HuH-7.5 (cell line): ENCODE data around the gene ST7.
"Not testable (repeated sequence)": the region's sequence is repeated elsewhere in the genome, so short reads cannot be mapped to it uniquely, and the experiment has no call there.

Source experiments
- DNase-seq: peaks from one replicate; pipeline ENCODE4 v3.0.0; 2011; ENCODE audit warnings: low spot score

The ST7 gene

GRCh38 chr7:116950889-116951351 is 2.4 kb upstream of the ST7 start:
- no peak for DNase-seq

- no peak for DNase-seq
Observed at GRCh38 chr7:116951366-116952292, 1.7 kb upstream of the ST7 start.

- peak; percentile 45 for DNase-seq
Observed at GRCh38 chr7:116952635-116953371, 498 bp upstream of the ST7 start.

GRCh38 chr7:116953906-116954838 is 871 bp downstream of the ST7 start:
- DNase-seq, result peak; percentile 57

- no peak for DNase-seq
Observed at GRCh38 chr7:116955340-116955739, 2.0 kb downstream of the ST7 start.

- no peak for DNase-seq
Observed at GRCh38 chr7:116955801-116956476, 2.6 kb downstream of the ST7 start.

- no peak for DNase-seq
Observed at GRCh38 chr7:116956477-116956804, 3.1 kb downstream of the ST7 start.

GRCh38 chr7:116957874-116958273 is 4.6 kb downstream of the ST7 start:
- no peak for DNase-seq

GRCh38 chr7:116961966-116962673 is 8.8 kb downstream of the ST7 start:
- not testable (repeated sequence) for DNase-seq

- DNase-seq, result no peak
Observed at GRCh38 chr7:116963234-116963633, 9.9 kb downstream of the ST7 start.

- no peak for DNase-seq
Observed at GRCh38 chr7:116966601-116967000, 13.3 kb downstream of the ST7 start.

GRCh38 chr7:116967254-116967922 is 14.1 kb downstream of the ST7 start:
- no peak for DNase-seq

- no peak for DNase-seq
Observed at GRCh38 chr7:116967983-116968382, 14.7 kb downstream of the ST7 start.

- no peak for DNase-seq
Observed at GRCh38 chr7:116968631-116969030, 15.3 kb downstream of the ST7 start.

GRCh38 chr7:116969371-116969902 is 16.1 kb downstream of the ST7 start:
- DNase-seq, result no peak

- no peak for DNase-seq
Observed at GRCh38 chr7:116970238-116970910, 17.1 kb downstream of the ST7 start.

- DNase-seq, result not testable (repeated sequence)
Observed at GRCh38 chr7:116971153-116971552, 17.9 kb downstream of the ST7 start.

- no peak for DNase-seq
Observed at GRCh38 chr7:116971869-116972268, 18.6 kb downstream of the ST7 start.

- DNase-seq, result not testable (repeated sequence)
Observed at GRCh38 chr7:116975024-116975423, 21.7 kb downstream of the ST7 start.
